H1 (cell line): Measurements from ENCODE around the gene LTF. TPM values are rescaled to one million over a fixed set of nuclear protein-coding genes. Genes with fewer than 3 reads are reported as not detected.

Source experiments
- CTCF ChIA-PET: fragments of 300-600 bp; sonication (Branson Sonifier 250); formaldehyde crosslinking; loops from one replicate; lab custom pipeline; 2021; ENCODE audit not compliant: partially characterized antibody; lab: Charles Lee
- POLR2A ChIA-PET: fragments of 300-600 bp; sonication (Branson Sonifier 250); formaldehyde crosslinking; loops from one replicate; lab custom pipeline; 2021; ENCODE audit warnings: inconsistent platforms; ENCODE audit not compliant: partially characterized antibody; lab: Charles Lee
- DNase-seq, 2 experiments: peaks; one replicate each; pipeline versions ENCODE4 v3.0.0 to v3.0.0-alpha.2; 2010 to 2022; ENCODE audit warnings: low spot score in 2 of 2, low read depth in 1 of 2, mixed read lengths in 1 of 2
- FAIRE-seq: peaks from 2 replicates; lab custom pipeline; 2011; peaks lifted over from hg19 to GRCh38; lab: Jason Lieb, UNC
- H2AFZ ChIP-seq: 2 replicates; pipeline ENCODE4 v1.8.1; 2012; ENCODE audit warnings: low read length, inconsistent platforms
- H2AK5ac ChIP-seq: 2 replicates; pipeline ENCODE4 v1.6.1; 2013; ENCODE audit warnings: low read depth, low read length
- H2BK120ac ChIP-seq: replicated peaks from 2 replicates; pipeline ENCODE3; 2013; ENCODE audit warnings: low read depth, low read length, inconsistent platforms
- H2BK12ac ChIP-seq: 2 replicates; pipeline ENCODE4 v1.6.1; 2013; ENCODE audit warnings: low read depth, low read length
- H2BK15ac ChIP-seq: 2 replicates; pipeline ENCODE4 v1.6.1; 2013; ENCODE audit warnings: low read length
- H2BK20ac ChIP-seq: 2 replicates; pipeline ENCODE4 v1.6.1; 2013; ENCODE audit warnings: low read length
- H2BK5ac ChIP-seq: 2 replicates; pipeline ENCODE4 v1.6.1; 2013; ENCODE audit warnings: low read depth, low read length
- H3K14ac ChIP-seq: 2 replicates; pipeline ENCODE4 v1.6.1; 2013; ENCODE audit warnings: inconsistent platforms; ENCODE audit not compliant: insufficient read length
- H3K18ac ChIP-seq: 2 replicates; pipeline ENCODE4 v1.6.1; 2013; ENCODE audit warnings: low read length; ENCODE audit errors: extremely low read depth
- H3K23ac ChIP-seq: 2 replicates; pipeline ENCODE4 v1.6.1; 2013; ENCODE audit warnings: inconsistent platforms; ENCODE audit not compliant: insufficient read length
- H3K23me2 ChIP-seq: 2 replicates; pipeline ENCODE4 v1.6.1; 2013; ENCODE audit warnings: low read depth, low read length
- H3K27ac ChIP-seq: 2 replicates; pipeline ENCODE4 v1.6.1; 2011; ENCODE audit warnings: low read depth, low read length, inconsistent platforms
- H3K27me3 ChIP-seq, 4 experiments: replicated peaks in 1 of 4; 1 replicate in 1 of 4; 2 replicates in 3 of 4; pipeline versions ENCODE4 v1.6.1 to v1.8.1; 2011 to 2013; ENCODE audit warnings: low read length in 3 of 4, mild to moderate bottlenecking in 3 of 4, inconsistent platforms in 2 of 4, mixed read lengths in 2 of 4, moderate library complexity in 1 of 4; ENCODE audit not compliant: control insufficient read depth in 3 of 4, insufficient read depth in 3 of 4; ENCODE audit errors: extremely low read depth in 1 of 4
- H3K36me3 ChIP-seq, 4 experiments: 2 replicates each; pipeline versions ENCODE4 v1.6.1 to v1.8.1; 2011 to 2013; ENCODE audit warnings: mild to moderate bottlenecking in 4 of 4, low read length in 3 of 4, moderate library complexity in 2 of 4, control low read depth in 1 of 4, inconsistent platforms in 1 of 4; ENCODE audit not compliant: insufficient read depth in 4 of 4, control insufficient read depth in 2 of 4
- H3K4ac ChIP-seq: replicated peaks from 2 replicates; pipeline ENCODE3; 2013; ENCODE audit warnings: low read length, low read depth, mixed read lengths, inconsistent platforms; ENCODE audit not compliant: insufficient read length
- H3K4me1 ChIP-seq, 4 experiments: replicated peaks in 1 of 4; 1 replicate in 1 of 4; 2 replicates in 3 of 4; pipeline versions ENCODE4 v1.6.1 to v1.8.1; 2011 to 2013; ENCODE audit warnings: low read length in 3 of 4, inconsistent platforms in 2 of 4, mixed read lengths in 1 of 4; ENCODE audit not compliant: insufficient read depth in 4 of 4, control insufficient read depth in 3 of 4
- H3K4me2 ChIP-seq, 2 experiments: 2 replicates each; pipeline versions ENCODE4 v1.6.1 to v1.8.1; 2011 to 2013; ENCODE audit warnings: low read depth in 2 of 2, low read length in 2 of 2, control low read depth in 1 of 2, inconsistent platforms in 1 of 2, mild to moderate bottlenecking in 1 of 2; ENCODE audit not compliant: insufficient read depth in 1 of 2
- H3K4me3 ChIP-seq, 4 experiments: fragments of 200-600, 300-600 bp in 1 of 4; sonication (generic), shearing (Covaris generic), sonication (Bioruptor Twin) in 1 of 4; 2 replicates each; pipeline versions ENCODE4 v1.5.1 to v1.8.1; 2011 to 2016; ENCODE audit warnings: low read length in 4 of 4, low read depth in 3 of 4, control low read depth in 2 of 4, inconsistent platforms in 2 of 4, mild to moderate bottlenecking in 2 of 4, mixed read lengths in 1 of 4, moderate library complexity in 1 of 4; ENCODE audit not compliant: insufficient read depth in 2 of 4; ENCODE audit errors: extremely low read depth in 1 of 4
- H3K56ac ChIP-seq: replicated peaks from 2 replicates; pipeline ENCODE3; 2013; ENCODE audit warnings: low read depth, mild to moderate bottlenecking, mixed read lengths, low read length, inconsistent platforms; ENCODE audit not compliant: insufficient read length
- H3K79me1 ChIP-seq: 2 replicates; pipeline ENCODE4 v1.6.1; 2013; ENCODE audit warnings: low read depth, low read length, control low read depth
- H3K79me2 ChIP-seq, 2 experiments: 2 replicates each; pipeline versions ENCODE4 v1.6.1 to v1.8.1; 2012 to 2013; ENCODE audit warnings: low read length in 2 of 2, mild to moderate bottlenecking in 2 of 2, inconsistent platforms in 1 of 2; ENCODE audit not compliant: insufficient read depth in 2 of 2, control insufficient read depth in 1 of 2
- H3K9ac ChIP-seq, 4 experiments: replicated peaks in 1 of 4; 1 replicate in 1 of 4; 2 replicates in 3 of 4; pipeline versions ENCODE4 v1.6.1 to v1.8.1; 2011 to 2013; ENCODE audit warnings: low read depth in 3 of 4, low read length in 3 of 4, control low read depth in 2 of 4, mild to moderate bottlenecking in 2 of 4, moderate library complexity in 2 of 4, inconsistent platforms in 1 of 4; ENCODE audit errors: extremely low read depth in 1 of 4
- H3K9me3 ChIP-seq, 2 experiments: 2 replicates each; pipeline versions ENCODE4 v1.6.1 to v1.8.1; 2012 to 2013; ENCODE audit warnings: mild to moderate bottlenecking in 2 of 2, moderate library complexity in 2 of 2, control low read depth in 1 of 2, inconsistent platforms in 1 of 2, low read depth in 1 of 2, low read length in 1 of 2, mixed read lengths in 1 of 2; ENCODE audit not compliant: insufficient read depth in 2 of 2
- H4K20me1 ChIP-seq, 2 experiments: replicated peaks in 1 of 2; 2 replicates each; pipeline versions ENCODE3 to v1.8.1; 2011 to 2013; ENCODE audit warnings: inconsistent platforms in 2 of 2, low read length in 2 of 2, mild to moderate bottlenecking in 1 of 2; ENCODE audit not compliant: insufficient read depth in 2 of 2, control insufficient read depth in 1 of 2
- H4K5ac ChIP-seq: 2 replicates; pipeline ENCODE4 v1.6.1; 2013; ENCODE audit warnings: low read length, low read depth, mixed read lengths, inconsistent platforms; ENCODE audit not compliant: insufficient read length
- H4K8ac ChIP-seq: 2 replicates; pipeline ENCODE4 v1.8.0; 2013; ENCODE audit warnings: mild to moderate bottlenecking, moderate library complexity, low read length, inconsistent platforms; ENCODE audit not compliant: insufficient read depth; ENCODE audit errors: extremely low read depth
- H4K91ac ChIP-seq: replicated peaks from 2 replicates; pipeline ENCODE3; 2013; ENCODE audit warnings: low read length, mixed read lengths, inconsistent platforms; ENCODE audit not compliant: insufficient read length
- BRCA1 ChIP-seq: IDR thresholded peaks from 2 replicates; pipeline ENCODE4 v1.6.1; 2012; ENCODE audit warnings: low read depth, low read length, improper control_type of control experiment
- CEBPB ChIP-seq: IDR thresholded peaks from 2 replicates; pipeline ENCODE4 v1.6.1; 2012; ENCODE audit warnings: low read depth, low read length
- CHD1 ChIP-seq: IDR thresholded peaks from 2 replicates; pipeline ENCODE4 v1.6.1; 2012; ENCODE audit warnings: low read depth, low read length, improper control_type of control experiment
- CHD2 ChIP-seq: IDR thresholded peaks from 2 replicates; pipeline ENCODE4 v1.6.1; 2012; ENCODE audit warnings: low read length, improper control_type of control experiment
- CTBP2 ChIP-seq: IDR thresholded peaks from 2 replicates; pipeline ENCODE4 v1.7.0; 2011; ENCODE audit warnings: borderline replicate concordance, mild to moderate bottlenecking, moderate library complexity, mixed read lengths, low read length; ENCODE audit not compliant: insufficient read depth, insufficient read length
- HDAC6 ChIP-seq: IDR thresholded peaks from one replicate; pipeline ENCODE4 v1.7.1; 2012; ENCODE audit warnings: low read depth, mild to moderate bottlenecking, inconsistent platforms, low read length, moderate library complexity
- JUN ChIP-seq: IDR thresholded peaks from 2 replicates; pipeline ENCODE4 v1.6.1; 2011; ENCODE audit warnings: low read depth, mild to moderate bottlenecking, improper control_type of control experiment, low read length
- KDM5A ChIP-seq: fragments of 200-600 bp; IDR thresholded peaks from 2 replicates; pipeline ENCODE4 v1.7.1; 2012; ENCODE audit warnings: mild to moderate bottlenecking, low read length, inconsistent platforms, mixed read lengths
- MAFK ChIP-seq: IDR thresholded peaks from 2 replicates; pipeline ENCODE4 v1.6.1; 2012; ENCODE audit warnings: low read depth, mild to moderate bottlenecking, improper control_type of control experiment, low read length
- POLR2A ChIP-seq, 2 experiments: IDR thresholded peaks; 1 replicate in 1 of 2; 2 replicates in 1 of 2; pipeline ENCODE4 v1.6.1; 2011; ENCODE audit warnings: low read depth in 2 of 2, low read length in 2 of 2, mild to moderate bottlenecking in 2 of 2; ENCODE audit errors: control extremely low read depth in 1 of 2
- SP4 ChIP-seq: IDR thresholded peaks from 2 replicates; pipeline ENCODE4 v1.6.1; 2012; ENCODE audit warnings: low read length, inconsistent platforms
- TAF1 ChIP-seq: IDR thresholded peaks from 2 replicates; pipeline ENCODE4 v1.6.1; 2011; ENCODE audit warnings: mild to moderate bottlenecking, low read depth, low read length
- TCF12 ChIP-seq: IDR thresholded peaks from 2 replicates; pipeline ENCODE4 v1.6.1; 2011; ENCODE audit warnings: low read depth, mild to moderate bottlenecking, low read length
- WGBS, 2 experiments: shearing (Covaris generic) in 1 of 2; methylation state at CpG; one replicate each; pipeline versions ENCODE4 v1.1.6 to v1.1.7; 2013 to 2015; ENCODE audit warnings: low lambda C conversion rate in 2 of 2, mixed read lengths in 2 of 2, inconsistent platforms in 1 of 2, low coverage in 1 of 2, missing lambda C conversion rate in 1 of 2; ENCODE audit not compliant: insufficient replicate concordance in 2 of 2, insufficient coverage in 1 of 2, insufficient read length in 1 of 2; ENCODE audit errors: extremely low coverage in 1 of 2, missing lambda C conversion rate in 1 of 2; 5-methylcytosine and 5-hydroxymethylcytosine counted together
- polyA plus RNA-seq, 7 experiments: library from polyadenylated mRNA; depleted of rRNA in 3 of 7; stranded (reverse) in 5 of 7; unstranded in 2 of 7; fragments of >200 nt in 5 of 7; fragments of 200-250 nt in 2 of 7; gene quantifications; 1 replicate in 5 of 7; 2 replicates in 1 of 7; 4 replicates in 1 of 7; pipeline versions ENCODE4 v1.2.1 to v1.2.3, GENCODE V29; 2011 to 2013; ENCODE audit warnings: missing spikeins in 2 of 7, mixed read lengths in 2 of 7
- total RNA-seq: library from RNA; stranded (reverse); fragmentation: NEBNext Ultra II Directional; extraction: Animal tissue kit (Norgen Biotek cat#: 25700); gene quantifications from 2 replicates; pipeline ENCODE4 v1.2.1, GENCODE V29; 2021
- TF ChIP-seq, protein P1 (sequence below), 3 experiments: IDR thresholded peaks; 1 replicate in 2 of 3; 2 replicates in 1 of 3; pipeline versions ENCODE4 v1.5.1 to v1.6.1; 2011; ENCODE audit warnings: low read length in 3 of 3, mild to moderate bottlenecking in 3 of 3, inconsistent platforms in 2 of 3, low read depth in 1 of 3, moderate library complexity in 1 of 3; ENCODE audit not compliant: insufficient read depth in 1 of 3; ENCODE audit errors: control extremely low read depth in 1 of 3

The LTF gene
- total and polyA plus RNA-seq, 2 of the 8 experiments (the other 6 are each of a cell fraction or from before 2014, with no cell fraction given), result 0.23 to 0.99 TPM

DNA sequence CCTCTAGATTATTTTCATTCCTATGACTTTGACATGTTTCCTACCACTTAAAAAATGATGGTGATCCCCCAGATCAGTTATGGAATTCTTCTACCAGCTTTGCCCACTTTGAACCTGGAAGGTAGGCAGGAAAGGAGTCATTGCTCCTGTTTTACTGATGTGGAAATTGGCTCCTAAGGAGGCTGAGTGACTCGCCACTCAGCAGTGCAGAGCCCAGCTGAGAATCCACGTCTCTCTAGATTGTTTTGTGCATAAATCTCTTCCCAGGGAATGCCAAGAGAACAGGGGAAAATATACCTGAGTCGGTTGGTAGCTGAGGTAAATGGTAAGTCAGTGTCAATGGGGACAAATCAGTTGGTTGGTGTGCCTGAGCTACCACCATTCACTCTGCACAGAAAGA, 4.7 kb downstream of the LTF start:
- Histone ChIP-seq H3K4me1 (peaks cover 0 to 4% (median 3%) of the 10 kb centered on the region in 4 experiments; a peak in 4 of 7 replicates), H2BK5ac (no peak overlapping the region), H2BK12ac (no peak overlapping the region), H3K27ac (no peak overlapping the region), H3K23ac (no peak overlapping the region), H3K56ac (no peak overlapping the region), H3K23me2 (peaks cover 2% of the 10 kb centered on the region), H3K27me3 (peaks cover 5 to 20% (median 16%) of the 10 kb centered on the region in 4 experiments; a peak in 6 of 7 replicates), H3K4ac (no peak overlapping the region), H3K79me2 (no peaks in the 10 kb centered on the region), H3K4me3 (no peak overlapping the region), H2BK120ac (no peak overlapping the region), H4K91ac (no peak overlapping the region), H2BK15ac (no peak overlapping the region), H3K9ac (no peak overlapping the region), H3K4me2 (no peak overlapping the region), H3K18ac (no peak overlapping the region), H4K20me1 (no peaks in the 10 kb centered on the region), H2BK20ac (no peak overlapping the region), H3K79me1 (no peaks in the 10 kb centered on the region), H3K9me3 (no peaks in the 10 kb centered on the region), H3K36me3 (no peaks in the 10 kb centered on the region), H4K8ac (no peak overlapping the region), H4K5ac (no peak overlapping the region), H3K14ac (no peak overlapping the region), H2AFZ (no peak overlapping the region), H2AK5ac (no peak overlapping the region)
- DNase-seq (no peak), FAIRE-seq (no peak)
- ChIA-PET POLR2A (no interaction called here), CTCF (interaction anchor here (1.1 to 3.9 kb wide), 3 partner anchors 9 to 12 kb away, joined by 4 to 28 read pairs (median 19); no protein-coding TSS in a partner anchor)
- 71% methylated on average over 3 of the region's 3 CpGs; no CpG with 5 or more reads in 1 of the 2 experiments for WGBS, 2 experiments
- TF ChIP-seq CTBP2 (no peak), HDAC6 (no peak), TCF12 (no peak), KDM5A (no peak), SP4 (no peak), CHD1 (no peak), MAFK (no peak), CEBPB (no peak), JUN (no peak), POLR2A (IDR thresholded peaks at IDR 0.05; ENCODE audit: control extremely low read depth in 1 of 2, low read depth in 2 of 2, low read length in 2 of 2) (no peak), BRCA1 (no peak), TAF1 (no peak), CHD2 (no peak)
- TF ChIP-seq, protein P1, sequence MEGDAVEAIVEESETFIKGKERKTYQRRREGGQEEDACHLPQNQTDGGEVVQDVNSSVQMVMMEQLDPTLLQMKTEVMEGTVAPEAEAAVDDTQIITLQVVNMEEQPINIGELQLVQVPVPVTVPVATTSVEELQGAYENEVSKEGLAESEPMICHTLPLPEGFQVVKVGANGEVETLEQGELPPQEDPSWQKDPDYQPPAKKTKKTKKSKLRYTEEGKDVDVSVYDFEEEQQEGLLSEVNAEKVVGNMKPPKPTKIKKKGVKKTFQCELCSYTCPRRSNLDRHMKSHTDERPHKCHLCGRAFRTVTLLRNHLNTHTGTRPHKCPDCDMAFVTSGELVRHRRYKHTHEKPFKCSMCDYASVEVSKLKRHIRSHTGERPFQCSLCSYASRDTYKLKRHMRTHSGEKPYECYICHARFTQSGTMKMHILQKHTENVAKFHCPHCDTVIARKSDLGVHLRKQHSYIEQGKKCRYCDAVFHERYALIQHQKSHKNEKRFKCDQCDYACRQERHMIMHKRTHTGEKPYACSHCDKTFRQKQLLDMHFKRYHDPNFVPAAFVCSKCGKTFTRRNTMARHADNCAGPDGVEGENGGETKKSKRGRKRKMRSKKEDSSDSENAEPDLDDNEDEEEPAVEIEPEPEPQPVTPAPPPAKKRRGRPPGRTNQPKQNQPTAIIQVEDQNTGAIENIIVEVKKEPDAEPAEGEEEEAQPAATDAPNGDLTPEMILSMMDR (IDR thresholded peaks at IDR 0.05; ENCODE audit: control extremely low read depth in 1 of 3, insufficient read depth in 1 of 3, low read depth in 1 of 3, low read length in 3 of 3), result no peak
